Adrenal gland (tissue), 5 donors: Measurements from ENCODE around the gene MARK2.

Experiments used
- POLR2A ChIP-seq, 2 donors: fragments of 450-650 bp; IDR thresholded peaks; one replicate each; pipeline ENCODE4 v1.6.1; 2017; ENCODE audit warnings: antibody characterized with exemption in 2 of 2, mild to moderate bottlenecking in 2 of 2, moderate library complexity in 1 of 2
- TF ChIP-seq, protein P1 (sequence below), 6 experiments: fragments of 450-650 bp in 4 of 6; fragments of 200-600 bp in 2 of 6; sonication (generic) in 1 of 6; IDR thresholded peaks; 1 replicate in 5 of 6; 2 replicates in 1 of 6; pipeline versions ENCODE4 v1.5.1 to v1.8.0; 2016 to 2021; ENCODE audit warnings: antibody characterized with exemption in 6 of 6, mild to moderate bottlenecking in 2 of 6, moderate library complexity in 1 of 6
- donor health status: DM: no; HTN: no; CAD: no.

DNA sequence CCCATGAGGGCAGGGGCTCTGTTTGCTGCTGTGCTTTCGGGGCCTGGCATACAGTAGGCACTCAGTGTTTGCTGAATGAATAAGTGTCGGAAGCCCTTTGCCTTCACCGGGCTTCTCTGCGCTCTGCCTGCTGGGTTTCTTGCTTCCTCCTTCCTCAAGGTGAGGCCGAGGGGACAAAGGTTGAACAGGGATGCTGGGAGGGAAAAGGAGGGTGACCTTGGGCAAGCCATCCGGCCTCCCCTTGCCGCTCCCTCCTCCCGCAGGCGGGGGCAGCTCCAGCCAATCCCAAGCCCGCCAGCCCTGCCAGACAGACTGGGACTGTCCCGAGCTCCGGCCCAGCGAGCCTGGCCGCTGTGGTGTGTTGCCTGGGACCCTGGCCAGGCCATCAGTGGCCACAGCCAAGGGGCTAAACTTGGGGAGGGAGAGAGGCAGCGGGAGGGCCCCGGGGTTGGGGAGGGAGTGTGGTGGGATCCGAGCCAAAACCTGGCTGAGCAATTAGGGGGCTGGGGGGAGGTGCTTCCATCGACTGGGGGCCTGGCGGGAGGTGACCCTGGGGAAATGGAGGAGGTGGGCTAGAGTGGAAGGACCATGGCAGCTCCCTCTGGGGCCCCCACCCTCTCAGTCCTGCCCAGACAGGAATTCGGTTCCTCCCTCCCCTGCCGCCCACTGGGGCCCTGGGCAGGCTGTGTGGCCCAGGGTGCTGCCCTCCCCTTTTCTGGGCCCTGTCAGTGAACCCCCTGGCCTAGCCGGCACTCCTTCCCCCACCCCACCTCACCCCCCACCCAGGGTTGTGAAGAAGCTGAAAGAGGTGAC is 81.4 kb downstream of the MARK2 start:
- TF ChIP-seq POLR2A (IDR thresholded peaks at IDR 0.05), result no peak
- TF ChIP-seq, protein P1, sequence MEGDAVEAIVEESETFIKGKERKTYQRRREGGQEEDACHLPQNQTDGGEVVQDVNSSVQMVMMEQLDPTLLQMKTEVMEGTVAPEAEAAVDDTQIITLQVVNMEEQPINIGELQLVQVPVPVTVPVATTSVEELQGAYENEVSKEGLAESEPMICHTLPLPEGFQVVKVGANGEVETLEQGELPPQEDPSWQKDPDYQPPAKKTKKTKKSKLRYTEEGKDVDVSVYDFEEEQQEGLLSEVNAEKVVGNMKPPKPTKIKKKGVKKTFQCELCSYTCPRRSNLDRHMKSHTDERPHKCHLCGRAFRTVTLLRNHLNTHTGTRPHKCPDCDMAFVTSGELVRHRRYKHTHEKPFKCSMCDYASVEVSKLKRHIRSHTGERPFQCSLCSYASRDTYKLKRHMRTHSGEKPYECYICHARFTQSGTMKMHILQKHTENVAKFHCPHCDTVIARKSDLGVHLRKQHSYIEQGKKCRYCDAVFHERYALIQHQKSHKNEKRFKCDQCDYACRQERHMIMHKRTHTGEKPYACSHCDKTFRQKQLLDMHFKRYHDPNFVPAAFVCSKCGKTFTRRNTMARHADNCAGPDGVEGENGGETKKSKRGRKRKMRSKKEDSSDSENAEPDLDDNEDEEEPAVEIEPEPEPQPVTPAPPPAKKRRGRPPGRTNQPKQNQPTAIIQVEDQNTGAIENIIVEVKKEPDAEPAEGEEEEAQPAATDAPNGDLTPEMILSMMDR (IDR thresholded peaks at IDR 0.05), result no peak
